HepG2 (cell line): Measurements from ENCODE around the gene LMAN2.

ENCODE experiments used
- EP300 ChIP-seq, 3 experiments: sonication (generic) in 1 of 3; formaldehyde crosslinking in 1 of 3; IDR thresholded peaks; 2 replicates each; pipeline versions ENCODE4 v1.5.1 to v1.6.1; 2011 to 2020; ENCODE audit warnings: low read depth in 2 of 3, low read length in 2 of 3, borderline replicate concordance in 1 of 3, improper control_type of control experiment in 1 of 3, mild to moderate bottlenecking in 1 of 3, missing genetic modification reagents in 1 of 3, moderate library complexity in 1 of 3
- FOXK1 ChIP-seq: sonication (generic); formaldehyde crosslinking; IDR thresholded peaks from 2 replicates; pipeline ENCODE4 v1.4.0; 2020; ENCODE audit warnings: low read depth, missing genetic modification reagents, borderline replicate concordance
- MTA3 ChIP-seq: sonication (generic); formaldehyde crosslinking; IDR thresholded peaks from 2 replicates; pipeline ENCODE4 v1.4.0; 2020; ENCODE audit warnings: missing genetic modification reagents
- POLR2AphosphoS5 ChIP-seq: IDR thresholded peaks from 2 replicates; pipeline ENCODE4 v1.6.1; 2012; ENCODE audit warnings: low read depth, low read length
- SKI ChIP-seq: fragments of 450-650 bp; IDR thresholded peaks from one replicate; pipeline ENCODE4 v1.6.1; 2018; ENCODE audit warnings: mild to moderate bottlenecking; ENCODE audit not compliant: partially characterized antibody
- ZBTB34 ChIP-seq: sonication (generic); formaldehyde crosslinking; IDR thresholded peaks from 2 replicates; pipeline ENCODE4 v1.8.0; 2022; ENCODE audit warnings: mild to moderate bottlenecking, missing genetic modification reagents
- ZFX ChIP-seq: sonication (generic); formaldehyde crosslinking; IDR thresholded peaks from 2 replicates; pipeline ENCODE4 v1.4.0; 2020; ENCODE audit warnings: mild to moderate bottlenecking, low read depth, missing genetic modification reagents, moderate library complexity
- ZNF263 ChIP-seq: sonication (generic); formaldehyde crosslinking; IDR thresholded peaks from 2 replicates; pipeline ENCODE4 v1.4.0; 2020; ENCODE audit warnings: missing genetic modification reagents
- ZNF850 ChIP-seq: sonication (generic); formaldehyde crosslinking; conservative IDR thresholded peaks from 2 replicates; pipeline ENCODE4 v1.9.0; 2021; ENCODE audit warnings: mild to moderate bottlenecking, missing genetic modification reagents
- ZZZ3 ChIP-seq: sonication (generic); formaldehyde crosslinking; IDR thresholded peaks from 2 replicates; pipeline ENCODE4 v1.4.0; 2020; ENCODE audit warnings: missing genetic modification reagents, mild to moderate bottlenecking, borderline replicate concordance
- TF ChIP-seq, protein P1 (sequence below): sonication (generic); formaldehyde crosslinking; IDR thresholded peaks from 2 replicates; pipeline ENCODE4 v1.5.0; 2020; ENCODE audit warnings: mild to moderate bottlenecking, missing genetic modification reagents, moderate library complexity
- TF ChIP-seq, protein P2 (sequence below): sonication (generic); formaldehyde crosslinking; IDR thresholded peaks from 2 replicates; pipeline ENCODE4 v1.4.0; 2020; ENCODE audit warnings: missing genetic modification reagents
- TF ChIP-seq, protein P3 (sequence below): sonication (generic); formaldehyde crosslinking; conservative IDR thresholded peaks from 2 replicates; pipeline ENCODE4 v1.4.0; 2020; ENCODE audit warnings: missing genetic modification reagents

DNA sequence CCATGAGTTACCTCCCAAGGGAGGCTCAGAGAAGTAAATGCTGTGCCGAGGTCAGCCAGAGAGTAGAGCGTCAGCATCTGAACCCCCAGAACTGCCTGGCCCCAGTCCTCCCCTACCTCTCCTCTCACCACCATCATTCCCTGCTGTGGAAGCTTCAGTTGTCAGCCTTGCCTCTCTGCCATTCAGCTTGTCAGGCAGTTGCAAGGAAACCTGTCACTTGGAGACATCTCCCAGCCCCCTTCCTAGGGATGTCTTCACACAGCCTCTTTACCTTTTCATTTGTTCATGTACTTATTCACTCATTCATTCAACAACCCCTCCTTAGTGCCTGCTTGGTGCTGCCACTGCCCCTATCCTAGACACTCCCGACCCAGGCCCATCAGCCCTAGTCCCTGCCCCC lies 8.4 kb upstream of the LMAN2 start:
- TF ChIP-seq, protein P1, sequence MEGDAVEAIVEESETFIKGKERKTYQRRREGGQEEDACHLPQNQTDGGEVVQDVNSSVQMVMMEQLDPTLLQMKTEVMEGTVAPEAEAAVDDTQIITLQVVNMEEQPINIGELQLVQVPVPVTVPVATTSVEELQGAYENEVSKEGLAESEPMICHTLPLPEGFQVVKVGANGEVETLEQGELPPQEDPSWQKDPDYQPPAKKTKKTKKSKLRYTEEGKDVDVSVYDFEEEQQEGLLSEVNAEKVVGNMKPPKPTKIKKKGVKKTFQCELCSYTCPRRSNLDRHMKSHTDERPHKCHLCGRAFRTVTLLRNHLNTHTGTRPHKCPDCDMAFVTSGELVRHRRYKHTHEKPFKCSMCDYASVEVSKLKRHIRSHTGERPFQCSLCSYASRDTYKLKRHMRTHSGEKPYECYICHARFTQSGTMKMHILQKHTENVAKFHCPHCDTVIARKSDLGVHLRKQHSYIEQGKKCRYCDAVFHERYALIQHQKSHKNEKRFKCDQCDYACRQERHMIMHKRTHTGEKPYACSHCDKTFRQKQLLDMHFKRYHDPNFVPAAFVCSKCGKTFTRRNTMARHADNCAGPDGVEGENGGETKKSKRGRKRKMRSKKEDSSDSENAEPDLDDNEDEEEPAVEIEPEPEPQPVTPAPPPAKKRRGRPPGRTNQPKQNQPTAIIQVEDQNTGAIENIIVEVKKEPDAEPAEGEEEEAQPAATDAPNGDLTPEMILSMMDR (CRISPR knock-in tag): no peak
- TF ChIP-seq ZFX (CRISPR knock-in tag) (no peak), SKI (no peak), POLR2AphosphoS5 (no peak), MTA3 (CRISPR knock-in tag) (no peak), ZNF263 (CRISPR knock-in tag) (no peak), ZZZ3 (CRISPR knock-in tag) (no peak), ZNF850 (no peak), EP300 (IDR thresholded peaks at IDR 0.05; ENCODE audit: low read depth in 2 of 2, low read length in 2 of 2) (no peak), EP300 (CRISPR knock-in tag; IDR thresholded peaks at IDR 0.05; ENCODE audit: borderline replicate concordance) (no peak), ZBTB34 (CRISPR knock-in tag) (no peak), FOXK1 (CRISPR knock-in tag) (no peak)
- TF ChIP-seq, protein P2, sequence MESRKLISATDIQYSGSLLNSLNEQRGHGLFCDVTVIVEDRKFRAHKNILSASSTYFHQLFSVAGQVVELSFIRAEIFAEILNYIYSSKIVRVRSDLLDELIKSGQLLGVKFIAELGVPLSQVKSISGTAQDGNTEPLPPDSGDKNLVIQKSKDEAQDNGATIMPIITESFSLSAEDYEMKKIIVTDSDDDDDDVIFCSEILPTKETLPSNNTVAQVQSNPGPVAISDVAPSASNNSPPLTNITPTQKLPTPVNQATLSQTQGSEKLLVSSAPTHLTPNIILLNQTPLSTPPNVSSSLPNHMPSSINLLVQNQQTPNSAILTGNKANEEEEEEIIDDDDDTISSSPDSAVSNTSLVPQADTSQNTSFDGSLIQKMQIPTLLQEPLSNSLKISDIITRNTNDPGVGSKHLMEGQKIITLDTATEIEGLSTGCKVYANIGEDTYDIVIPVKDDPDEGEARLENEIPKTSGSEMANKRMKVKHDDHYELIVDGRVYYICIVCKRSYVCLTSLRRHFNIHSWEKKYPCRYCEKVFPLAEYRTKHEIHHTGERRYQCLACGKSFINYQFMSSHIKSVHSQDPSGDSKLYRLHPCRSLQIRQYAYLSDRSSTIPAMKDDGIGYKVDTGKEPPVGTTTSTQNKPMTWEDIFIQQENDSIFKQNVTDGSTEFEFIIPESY (CRISPR knock-in tag): no peak
- TF ChIP-seq, protein P3, sequence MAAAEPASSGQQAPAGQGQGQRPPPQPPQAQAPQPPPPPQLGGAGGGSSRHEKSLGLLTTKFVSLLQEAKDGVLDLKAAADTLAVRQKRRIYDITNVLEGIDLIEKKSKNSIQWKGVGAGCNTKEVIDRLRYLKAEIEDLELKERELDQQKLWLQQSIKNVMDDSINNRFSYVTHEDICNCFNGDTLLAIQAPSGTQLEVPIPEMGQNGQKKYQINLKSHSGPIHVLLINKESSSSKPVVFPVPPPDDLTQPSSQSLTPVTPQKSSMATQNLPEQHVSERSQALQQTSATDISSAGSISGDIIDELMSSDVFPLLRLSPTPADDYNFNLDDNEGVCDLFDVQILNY: no peak
